Coronary artery (tissue), 2 donors: ENCODE data around the gene NCKAP5.

Experiments
- DNase-seq: peaks from one replicate; pipeline ENCODE4 v3.0.0-alpha.2; 2017; ENCODE audit warnings: low spot score
- H3K27ac ChIP-seq, 2 donors: fragments of 200-600 bp; sonication (generic); one replicate each; pipeline ENCODE4 v1.5.1; 2016 to 2019
- H3K4me3 ChIP-seq: fragments of 200-600 bp; sonication (generic); 2 replicates; pipeline ENCODE4 v1.5.1; 2016; ENCODE audit warnings: mild to moderate bottlenecking, moderate library complexity
- TF ChIP-seq, protein P1 (sequence below): fragments of 200-600 bp; sonication (generic); IDR thresholded peaks from one replicate; pipeline ENCODE4 v1.5.1; 2019; ENCODE audit warnings: antibody characterized with exemption

Gene NCKAP5

GRCh38 chr2:132652474-132652873, 915.8 kb downstream of the NCKAP5 start:
- TF ChIP-seq, protein P1, sequence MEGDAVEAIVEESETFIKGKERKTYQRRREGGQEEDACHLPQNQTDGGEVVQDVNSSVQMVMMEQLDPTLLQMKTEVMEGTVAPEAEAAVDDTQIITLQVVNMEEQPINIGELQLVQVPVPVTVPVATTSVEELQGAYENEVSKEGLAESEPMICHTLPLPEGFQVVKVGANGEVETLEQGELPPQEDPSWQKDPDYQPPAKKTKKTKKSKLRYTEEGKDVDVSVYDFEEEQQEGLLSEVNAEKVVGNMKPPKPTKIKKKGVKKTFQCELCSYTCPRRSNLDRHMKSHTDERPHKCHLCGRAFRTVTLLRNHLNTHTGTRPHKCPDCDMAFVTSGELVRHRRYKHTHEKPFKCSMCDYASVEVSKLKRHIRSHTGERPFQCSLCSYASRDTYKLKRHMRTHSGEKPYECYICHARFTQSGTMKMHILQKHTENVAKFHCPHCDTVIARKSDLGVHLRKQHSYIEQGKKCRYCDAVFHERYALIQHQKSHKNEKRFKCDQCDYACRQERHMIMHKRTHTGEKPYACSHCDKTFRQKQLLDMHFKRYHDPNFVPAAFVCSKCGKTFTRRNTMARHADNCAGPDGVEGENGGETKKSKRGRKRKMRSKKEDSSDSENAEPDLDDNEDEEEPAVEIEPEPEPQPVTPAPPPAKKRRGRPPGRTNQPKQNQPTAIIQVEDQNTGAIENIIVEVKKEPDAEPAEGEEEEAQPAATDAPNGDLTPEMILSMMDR = no peak
- H3K27ac ChIP-seq = no peak overlapping the region
- no peak overlapping the region for H3K4me3 ChIP-seq
- DNase-seq = no peak

GRCh38 chr2:132651115-132652045, 916.9 kb downstream of the NCKAP5 start:
- no peak for DNase-seq

DNA sequence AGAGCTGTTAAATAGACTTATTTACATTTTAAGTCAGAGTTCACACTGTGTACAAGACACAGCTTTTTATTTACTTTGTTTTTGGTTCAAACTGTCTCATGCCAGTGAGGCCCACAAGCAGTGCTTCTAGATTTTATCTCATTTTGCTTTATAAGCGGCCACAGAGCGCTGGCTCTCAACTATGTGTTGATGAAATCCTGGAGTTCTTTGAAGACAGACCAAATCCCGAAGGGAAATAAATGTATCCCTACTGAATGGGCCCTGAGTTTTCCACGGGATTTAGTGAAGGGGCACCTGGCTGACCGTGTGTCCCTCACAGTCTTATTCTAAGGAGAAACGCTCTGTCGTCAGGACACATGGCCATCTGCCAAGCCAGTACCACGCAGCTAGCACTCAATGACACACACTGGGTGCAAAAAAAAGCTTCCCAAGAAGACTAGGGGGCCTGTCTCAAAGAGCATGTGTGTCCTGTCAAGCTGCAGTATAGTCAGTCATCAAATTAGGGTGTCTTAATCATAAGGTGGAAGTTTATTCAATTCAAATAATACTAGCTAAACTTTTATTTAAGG, 921.6 kb downstream of the NCKAP5 start:
- no peak for DNase-seq
- H3K4me3 ChIP-seq = no peak overlapping the region
- H3K27ac ChIP-seq = no peak overlapping the region
- TF ChIP-seq, protein P1 = no peak

More at GRCh38 chr2:132651115-132652045, 916.9 kb downstream of the NCKAP5 start:
- Histone ChIP-seq H3K27ac (no peak overlapping the region), H3K4me3 (no peak overlapping the region)
- TF ChIP-seq, protein P1 = no peak

DNA sequence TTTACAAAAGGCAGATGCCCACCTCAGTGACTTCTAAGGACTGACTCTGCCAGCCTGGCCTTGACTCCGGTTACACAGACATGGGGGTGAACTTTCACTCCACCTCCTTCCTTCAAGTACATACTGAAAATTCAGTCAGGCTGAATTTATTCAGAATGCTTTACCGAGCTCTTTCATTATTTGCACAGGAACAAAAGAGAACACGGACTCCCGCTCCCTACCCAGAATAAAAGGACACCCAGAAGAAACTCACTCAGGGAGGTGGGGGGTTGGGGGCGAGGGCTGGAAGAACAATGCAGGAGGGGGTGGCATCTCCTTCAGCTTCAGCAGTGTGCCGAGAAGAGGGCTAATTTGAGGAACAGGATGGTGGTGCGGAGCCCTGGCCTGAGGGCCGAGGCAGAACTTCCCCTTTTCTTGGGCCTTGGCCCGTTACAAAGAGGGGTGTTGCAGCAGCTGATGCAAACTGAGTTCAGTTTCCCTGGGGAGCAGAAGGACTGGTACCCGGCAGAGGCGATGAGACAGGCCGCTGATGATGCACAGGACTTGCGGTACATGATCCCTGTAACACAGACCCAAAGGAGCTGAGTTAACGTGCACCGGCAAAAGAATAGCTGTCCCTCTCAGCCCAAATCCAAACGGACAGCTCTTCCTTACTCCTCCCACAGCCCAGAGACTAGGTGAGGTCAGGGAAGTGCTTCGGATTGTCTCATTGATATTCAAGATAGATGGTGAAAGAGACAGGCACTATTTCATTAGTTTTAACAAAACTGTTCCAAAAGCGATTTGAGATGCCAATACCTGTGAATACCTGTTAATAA, 922.3 kb downstream of the NCKAP5 start:
- no peak overlapping the region for H3K27ac ChIP-seq
- DNase-seq = no peak
- TF ChIP-seq, protein P1 = no peak
- no peak overlapping the region for H3K4me3 ChIP-seq

GRCh38 chr2:132645176-132645575, 923.1 kb downstream of the NCKAP5 start:
- TF ChIP-seq, protein P1 = no peak
- Histone ChIP-seq H3K27ac (no peak overlapping the region), H3K4me3 (no peak overlapping the region)
- no peak for DNase-seq

GRCh38 chr2:132642415-132642814, 925.8 kb downstream of the NCKAP5 start:
- TF ChIP-seq, protein P1 = no peak
- no peak for DNase-seq
- H3K4me3 ChIP-seq = no peak overlapping the region
- no peak overlapping the region for H3K27ac ChIP-seq
